Neural progenitor cell (in vitro differentiated cells): ENCODE measurements around the gene ULK4. TPM values are rescaled to one million over a fixed set of nuclear protein-coding genes. Genes with fewer than 3 reads are reported as not detected.

Experiments used
- DNase-seq: peaks from one replicate; pipeline ENCODE4 v3.0.0-alpha.2; 2016; ENCODE audit warnings: low spot score
- H2AFZ ChIP-seq: fragments of 200-600 bp; sonication (generic); replicated peaks from 2 replicates; pipeline ENCODE4 v1.6.1; 2016; ENCODE audit warnings: antibody characterized with exemption
- H3F3A ChIP-seq: fragments of 200-600 bp; sonication (generic); 2 replicates; pipeline ENCODE4 v1.6.1; 2016; ENCODE audit warnings: antibody characterized with exemption, low read depth
- H3K27ac ChIP-seq: fragments of 200-600 bp; sonication (generic); 2 replicates; pipeline ENCODE4 v1.5.1; 2016; ENCODE audit warnings: mild to moderate bottlenecking
- H3K27me3 ChIP-seq: fragments of 200-600 bp; sonication (generic); 2 replicates; pipeline ENCODE4 v1.6.1; 2016; ENCODE audit warnings: mild to moderate bottlenecking, moderate library complexity
- H3K36me3 ChIP-seq: fragments of 200-600 bp; sonication (generic); 2 replicates; pipeline ENCODE4 v1.5.1; 2016
- H3K4me1 ChIP-seq: fragments of 200-600 bp; sonication (generic); 2 replicates; pipeline ENCODE4 v1.6.1; 2016; ENCODE audit warnings: mixed run types
- H3K4me2 ChIP-seq: fragments of 200-600 bp; sonication (generic); 2 replicates; pipeline ENCODE4 v1.6.1; 2016
- H3K4me3 ChIP-seq: fragments of 200-600 bp; sonication (generic); 2 replicates; pipeline ENCODE4 v1.5.1; 2016
- H3K79me2 ChIP-seq: fragments of 200-600 bp; sonication (generic); 2 replicates; pipeline ENCODE4 v1.6.1; 2016; ENCODE audit warnings: low read depth
- H3K9ac ChIP-seq: fragments of 200-600 bp; sonication (generic); 2 replicates; pipeline ENCODE4 v1.6.1; 2016
- H3K9me3 ChIP-seq: fragments of 200-600 bp; sonication (generic); 2 replicates; pipeline ENCODE4 v1.5.1; 2016; ENCODE audit warnings: low read depth
- H4K20me1 ChIP-seq: fragments of 200-600 bp; sonication (generic); 2 replicates; pipeline ENCODE4 v1.6.1; 2016; ENCODE audit warnings: low read depth
- H3K27ac Mint-ChIP-seq: 3 replicates; pipeline ENCODE4 v1.8.0; 2021; ENCODE audit warnings: mixed read lengths
- H3K27me3 Mint-ChIP-seq: 2 replicates; pipeline ENCODE4 v1.8.0; 2022; ENCODE audit warnings: low read depth, mild to moderate bottlenecking, inconsistent platforms, moderate library complexity, mixed read lengths; ENCODE audit not compliant: insufficient read depth
- H3K36me3 Mint-ChIP-seq: 3 replicates; pipeline ENCODE4 v1.8.0; 2021; ENCODE audit warnings: mixed read lengths
- H3K4me1 Mint-ChIP-seq: 3 replicates; pipeline ENCODE4 v1.8.0; 2021; ENCODE audit warnings: mixed read lengths
- H3K4me3 Mint-ChIP-seq: 3 replicates; pipeline ENCODE4 v1.8.0; 2021; ENCODE audit warnings: mild to moderate bottlenecking, moderate library complexity, mixed read lengths
- H3K9me3 Mint-ChIP-seq: 3 replicates; pipeline ENCODE4 v1.8.0; 2020; ENCODE audit warnings: mixed read lengths
- EZH2 ChIP-seq: fragments of 200-600 bp; sonication (generic); IDR thresholded peaks from 2 replicates; pipeline ENCODE4 v1.6.1; 2017; ENCODE audit warnings: antibody characterized with exemption, mild to moderate bottlenecking, moderate library complexity
- EZH2phosphoT487 ChIP-seq: fragments of 200-600 bp; sonication (generic); IDR thresholded peaks from 2 replicates; pipeline ENCODE4 v1.6.1; 2017; ENCODE audit warnings: antibody characterized with exemption
- total RNA-seq: library from RNA; depleted of rRNA; stranded (reverse); fragments of >200 nt; gene quantifications from 2 replicates; pipeline ENCODE4 v1.2.3, GENCODE V29; 2015; ENCODE audit warnings: low replicate concordance
- TF ChIP-seq, protein P1 (sequence below): fragments of 200-600 bp; sonication (generic); IDR thresholded peaks from 2 replicates; pipeline ENCODE4 v1.5.1; 2017; ENCODE audit warnings: antibody characterized with exemption, mild to moderate bottlenecking

The ULK4 gene
- total RNA-seq, 1 donor from 2014 or later, result 33.0 TPM

DNA sequence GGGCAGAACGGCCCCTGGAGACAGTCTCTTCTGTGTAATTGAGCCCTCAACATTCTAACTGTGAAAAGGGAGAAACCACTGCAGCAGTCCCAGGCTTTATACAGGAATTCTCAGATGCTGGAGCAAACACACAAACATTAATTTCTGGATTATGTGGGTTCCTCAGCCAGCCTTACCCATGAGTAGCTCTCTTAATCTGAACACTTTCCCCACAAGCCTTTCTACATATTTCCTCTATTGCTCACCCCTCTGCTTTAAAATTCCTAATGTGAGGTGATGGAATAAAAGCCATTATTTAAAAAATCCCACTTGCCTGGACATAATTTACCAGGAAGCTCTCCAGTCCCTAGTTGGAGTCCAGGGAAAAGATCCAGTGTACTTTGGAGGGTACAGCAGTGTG, 623.6 kb downstream of the ULK4 start:
- no peaks in the 10 kb centered on the region for H3K79me2 ChIP-seq
- Mint-ChIP-seq H3K36me3 (no peaks in the 10 kb centered on the region), H3K27ac (no peak overlapping the region), H3K9me3 (no peaks in the 10 kb centered on the region), H3K4me1 (peaks cover 5% of the 10 kb centered on the region), H3K4me3 (no peak overlapping the region), H3K27me3 (no peaks in the 10 kb centered on the region)
- no peak overlapping the region for H3K27ac ChIP-seq
- H2AFZ ChIP-seq, result no peak overlapping the region
- TF ChIP-seq EZH2 (no peak), EZH2phosphoT487 (no peak)
- TF ChIP-seq, protein P1, sequence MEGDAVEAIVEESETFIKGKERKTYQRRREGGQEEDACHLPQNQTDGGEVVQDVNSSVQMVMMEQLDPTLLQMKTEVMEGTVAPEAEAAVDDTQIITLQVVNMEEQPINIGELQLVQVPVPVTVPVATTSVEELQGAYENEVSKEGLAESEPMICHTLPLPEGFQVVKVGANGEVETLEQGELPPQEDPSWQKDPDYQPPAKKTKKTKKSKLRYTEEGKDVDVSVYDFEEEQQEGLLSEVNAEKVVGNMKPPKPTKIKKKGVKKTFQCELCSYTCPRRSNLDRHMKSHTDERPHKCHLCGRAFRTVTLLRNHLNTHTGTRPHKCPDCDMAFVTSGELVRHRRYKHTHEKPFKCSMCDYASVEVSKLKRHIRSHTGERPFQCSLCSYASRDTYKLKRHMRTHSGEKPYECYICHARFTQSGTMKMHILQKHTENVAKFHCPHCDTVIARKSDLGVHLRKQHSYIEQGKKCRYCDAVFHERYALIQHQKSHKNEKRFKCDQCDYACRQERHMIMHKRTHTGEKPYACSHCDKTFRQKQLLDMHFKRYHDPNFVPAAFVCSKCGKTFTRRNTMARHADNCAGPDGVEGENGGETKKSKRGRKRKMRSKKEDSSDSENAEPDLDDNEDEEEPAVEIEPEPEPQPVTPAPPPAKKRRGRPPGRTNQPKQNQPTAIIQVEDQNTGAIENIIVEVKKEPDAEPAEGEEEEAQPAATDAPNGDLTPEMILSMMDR, result no peak
- H3K4me2 ChIP-seq, result no peak overlapping the region
- H3K4me1 ChIP-seq, result peaks cover 6% of the 10 kb centered on the region
- no peak for DNase-seq
- H3K4me3 ChIP-seq, result no peak overlapping the region
- H3K36me3 ChIP-seq, result no peaks in the 10 kb centered on the region
- no peak overlapping the region for H3K9ac ChIP-seq
- H3F3A ChIP-seq, result no peaks in the 10 kb centered on the region
- no peaks in the 10 kb centered on the region for H4K20me1 ChIP-seq
- H3K27me3 ChIP-seq, result no peaks in the 10 kb centered on the region
- H3K9me3 ChIP-seq, result no peaks in the 10 kb centered on the region

DNA sequence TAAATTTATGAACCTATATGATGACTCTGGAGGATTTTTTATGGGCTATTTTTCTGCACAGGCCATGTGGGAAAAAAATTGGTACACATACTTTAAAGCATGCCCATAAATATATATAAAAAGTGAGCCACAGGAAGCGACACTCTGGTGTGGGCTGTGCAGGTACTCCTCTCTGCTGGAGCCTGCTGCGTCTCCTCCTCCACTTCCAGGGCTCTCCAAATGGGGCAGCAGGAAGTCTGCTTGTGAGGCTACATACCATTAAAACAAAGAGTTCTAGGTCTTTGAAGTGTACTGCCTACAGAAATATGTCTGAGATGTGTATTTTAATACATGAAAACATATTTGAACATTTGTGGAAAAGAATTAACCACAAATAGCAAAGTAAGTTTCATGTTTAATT, 627.5 kb downstream of the ULK4 start:
- no peak overlapping the region for H3K27ac Mint-ChIP-seq
- Histone ChIP-seq H3F3A (peaks cover 7% of the 10 kb centered on the region), H3K9me3 (no peaks in the 10 kb centered on the region), H3K27ac (no peak overlapping the region), H4K20me1 (no peaks in the 10 kb centered on the region), H3K4me1 (peaks cover 13% of the 10 kb centered on the region), H3K27me3 (no peaks in the 10 kb centered on the region), H3K9ac (no peak overlapping the region), H3K36me3 (no peaks in the 10 kb centered on the region), H3K4me2 (no peak overlapping the region), H3K79me2 (no peaks in the 10 kb centered on the region), H3K4me3 (no peak overlapping the region), H2AFZ (no peak overlapping the region)
- H3K36me3 Mint-ChIP-seq, result no peaks in the 10 kb centered on the region
- H3K4me1 Mint-ChIP-seq, result peaks cover 15% of the 10 kb centered on the region
- TF ChIP-seq, protein P1, result no peak
- DNase-seq, result no peak
- H3K27me3 Mint-ChIP-seq, result no peaks in the 10 kb centered on the region
- no peaks in the 10 kb centered on the region for H3K9me3 Mint-ChIP-seq
- H3K4me3 Mint-ChIP-seq, result no peak overlapping the region

DNA sequence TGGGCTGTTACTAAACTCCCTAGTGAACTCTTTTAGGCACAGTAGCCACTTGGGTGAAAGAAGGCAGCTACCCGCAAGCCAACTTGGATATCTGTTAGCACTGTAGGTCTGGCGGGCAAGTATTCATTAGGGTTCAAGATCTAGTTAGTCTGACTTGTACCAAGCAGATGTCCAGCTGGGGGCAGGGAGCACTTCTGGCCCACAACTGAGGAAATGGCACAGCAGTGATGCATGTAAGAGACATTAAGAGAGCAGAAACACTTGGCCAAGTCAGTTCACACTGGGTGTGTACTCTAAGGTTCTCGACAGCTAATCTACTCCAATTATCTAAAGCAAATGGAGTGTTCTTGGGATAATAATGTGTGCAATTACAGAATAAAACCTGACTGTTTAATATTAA, 630.9 kb downstream of the ULK4 start:
- H3K27me3 Mint-ChIP-seq, result no peaks in the 10 kb centered on the region
- Histone ChIP-seq H4K20me1 (no peaks in the 10 kb centered on the region), H3F3A (peaks cover 7% of the 10 kb centered on the region), H2AFZ (no peak overlapping the region), H3K9ac (no peak overlapping the region), H3K36me3 (no peaks in the 10 kb centered on the region), H3K4me3 (no peak overlapping the region), H3K27me3 (no peaks in the 10 kb centered on the region), H3K79me2 (no peaks in the 10 kb centered on the region), H3K27ac (no peak overlapping the region), H3K4me1 (peaks cover 13% of the 10 kb centered on the region), H3K9me3 (no peaks in the 10 kb centered on the region), H3K4me2 (no peak overlapping the region)
- H3K27ac Mint-ChIP-seq, result no peak overlapping the region
- no peak overlapping the region for H3K4me3 Mint-ChIP-seq
- TF ChIP-seq EZH2 (no peak), EZH2phosphoT487 (no peak)
- TF ChIP-seq, protein P1, result no peak
- H3K9me3 Mint-ChIP-seq, result no peaks in the 10 kb centered on the region
- no peak for DNase-seq
- H3K36me3 Mint-ChIP-seq, result no peaks in the 10 kb centered on the region
- peaks cover 20% of the 10 kb centered on the region for H3K4me1 Mint-ChIP-seq

DNA sequence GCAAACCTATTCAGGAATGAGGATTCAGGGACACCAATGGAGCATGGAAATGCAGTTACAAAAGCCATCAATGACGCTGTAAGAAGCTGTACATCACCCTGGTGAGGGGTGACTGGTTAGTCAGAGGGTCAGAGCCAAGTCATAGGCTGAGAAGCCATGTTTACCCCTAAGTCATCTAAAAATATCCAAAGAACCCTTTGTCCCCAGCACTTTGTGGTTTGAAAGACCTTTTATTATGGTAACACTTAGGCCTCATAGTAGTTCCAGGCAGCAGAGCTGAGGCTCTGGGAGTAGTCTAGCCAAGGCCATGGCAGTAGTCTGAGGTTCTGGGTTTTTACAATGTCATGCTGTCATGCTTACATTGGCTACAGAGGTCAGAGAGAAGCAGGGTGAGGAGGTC, 631.4 kb downstream of the ULK4 start:
- H3K27ac Mint-ChIP-seq, result no peak overlapping the region

More for the DNA sequence above, 631.4 kb downstream of the ULK4 start:
- H2AFZ ChIP-seq, result no peak overlapping the region
- H3K9me3 Mint-ChIP-seq, result no peaks in the 10 kb centered on the region
- no peaks in the 10 kb centered on the region for H3K27me3 ChIP-seq
- H3K4me1 Mint-ChIP-seq, result peaks cover 20% of the 10 kb centered on the region
- H3K36me3 Mint-ChIP-seq, result no peaks in the 10 kb centered on the region
- no peaks in the 10 kb centered on the region for H4K20me1 ChIP-seq
- no peaks in the 10 kb centered on the region for H3K36me3 ChIP-seq
- H3K79me2 ChIP-seq, result no peaks in the 10 kb centered on the region
- H3F3A ChIP-seq, result peaks cover 7% of the 10 kb centered on the region
- TF ChIP-seq EZH2phosphoT487 (no peak), EZH2 (no peak)
- TF ChIP-seq, protein P1, result no peak
- H3K9me3 ChIP-seq, result no peaks in the 10 kb centered on the region
- H3K9ac ChIP-seq, result no peak overlapping the region
- H3K4me3 ChIP-seq, result no peak overlapping the region
- H3K4me2 ChIP-seq, result no peak overlapping the region
- no peak for DNase-seq
- H3K4me1 ChIP-seq, result peaks cover 13% of the 10 kb centered on the region
- no peak overlapping the region for H3K4me3 Mint-ChIP-seq
- no peaks in the 10 kb centered on the region for H3K27me3 Mint-ChIP-seq
- H3K27ac ChIP-seq, result no peak overlapping the region
